Breast epithelium (tissue), 3 donors: ENCODE data around the gene OAF.

Experiments used
- POLR2A ChIP-seq: fragments of 450-650 bp; IDR thresholded peaks from one replicate; pipeline ENCODE4 v1.6.1; 2016; ENCODE audit warnings: antibody characterized with exemption, mild to moderate bottlenecking, moderate library complexity
- POLR2AphosphoS5 ChIP-seq, 3 donors: sonication (generic); formaldehyde crosslinking; IDR thresholded peaks; one replicate each; pipeline ENCODE4 v1.6.1; 2017; ENCODE audit warnings: antibody characterized with exemption in 3 of 3

DNA sequence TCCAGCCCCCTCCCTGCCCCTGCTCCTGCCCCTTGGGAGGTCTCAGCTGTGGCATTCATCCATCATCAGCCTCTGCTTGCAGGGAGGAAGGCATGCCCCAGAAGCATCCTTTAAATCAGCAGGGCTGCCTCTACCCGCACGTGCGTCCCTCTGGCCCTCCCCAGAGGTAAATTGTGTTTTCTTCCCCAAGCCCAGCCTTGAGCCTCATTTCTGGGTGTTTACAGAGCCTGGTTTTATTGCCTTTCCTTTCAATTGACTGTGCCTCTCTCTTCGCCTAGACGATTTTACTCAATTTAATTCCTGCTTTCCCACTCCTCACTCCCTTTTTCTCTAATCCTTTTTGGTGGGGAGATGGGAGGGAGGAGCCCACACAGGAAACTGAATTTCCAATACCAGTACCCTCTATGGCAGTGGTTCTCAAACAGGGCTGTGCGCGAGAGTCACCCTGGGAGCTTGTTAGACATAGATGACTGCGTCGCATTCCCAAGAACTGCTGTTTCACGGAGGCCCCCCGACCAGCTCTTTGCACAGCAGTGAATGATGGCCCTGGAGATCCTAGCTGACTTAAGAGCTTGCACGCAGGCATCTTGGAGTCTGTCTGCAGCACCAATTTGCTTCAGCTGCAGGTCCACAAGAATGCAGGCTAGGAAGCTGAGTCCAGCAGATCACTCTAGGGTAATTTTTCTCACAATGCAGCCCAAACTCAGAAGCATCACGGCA lies 15.1 kb upstream of the OAF start:
- no peak for TF ChIP-seq POLR2AphosphoS5 (IDR thresholded peaks at IDR 0.05)
- TF ChIP-seq POLR2A, result no peak
